ENCODE results near the gene RUSF1.

GRCh38 chr16:31493506-31494125, 14.6 kb downstream of the RUSF1 start:
- no peak for TF ChIP-seq POLR2A (IDR thresholded peaks at IDR 0.05; ENCODE audit: low read length)
- TF ChIP-seq GATA1 (IDR thresholded peaks at IDR 0.05; ENCODE audit: low read depth, low read length) = no peak

Data from erythroblast (primary cell).